ENCODE results near the gene ATP6V0E1.

GRCh38 chr5:173041881-173042762, 58.6 kb downstream of the ATP6V0E1 start:
- no peak for TF ChIP-seq CTCF (IDR thresholded peaks at IDR 0.05)
- no peak for TF ChIP-seq POLR2AphosphoS5 (IDR thresholded peaks at IDR 0.05; ENCODE audit: low read depth, low read length)
